Fibroblast of mammary gland (primary cell): ENCODE results near the gene ADAM23.

Experiments
- DNase-seq: peaks from one replicate; pipeline ENCODE4 v3.0.0-alpha.2; 2010; ENCODE audit warnings: low read depth
- H3K4me3 ChIP-seq: 2 replicates; pipeline ENCODE4 v1.5.1; 2011; ENCODE audit warnings: low read depth, mild to moderate bottlenecking, low read length, moderate library complexity; ENCODE audit not compliant: control insufficient read depth
- TF ChIP-seq, protein P1 (sequence below): conservative IDR thresholded peaks from 2 replicates; pipeline ENCODE4 v1.5.1; 2011; ENCODE audit warnings: low read depth, low read length, inconsistent platforms; ENCODE audit not compliant: control insufficient read depth, insufficient read depth

Gene ADAM23

DNA sequence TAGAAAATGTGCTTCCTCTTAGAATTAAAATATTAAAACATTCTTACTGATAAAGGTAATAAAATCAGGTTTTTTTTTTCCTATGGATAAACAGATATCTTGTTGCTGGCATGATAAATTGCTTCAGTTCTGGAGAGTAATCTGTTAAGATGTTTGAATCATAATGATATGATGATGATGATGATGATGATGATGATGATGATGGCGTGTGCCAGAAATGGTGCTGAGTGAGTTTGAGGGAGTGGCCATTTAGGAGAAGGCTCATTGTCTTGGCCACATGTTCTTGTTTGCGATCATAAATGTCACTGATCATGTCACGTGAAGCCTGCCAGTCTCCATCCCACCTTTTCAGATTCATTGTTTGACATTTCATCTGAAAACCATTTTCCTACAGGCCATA, 35.0 kb downstream of the ADAM23 start:
- DNase-seq: no peak
- TF ChIP-seq, protein P1, sequence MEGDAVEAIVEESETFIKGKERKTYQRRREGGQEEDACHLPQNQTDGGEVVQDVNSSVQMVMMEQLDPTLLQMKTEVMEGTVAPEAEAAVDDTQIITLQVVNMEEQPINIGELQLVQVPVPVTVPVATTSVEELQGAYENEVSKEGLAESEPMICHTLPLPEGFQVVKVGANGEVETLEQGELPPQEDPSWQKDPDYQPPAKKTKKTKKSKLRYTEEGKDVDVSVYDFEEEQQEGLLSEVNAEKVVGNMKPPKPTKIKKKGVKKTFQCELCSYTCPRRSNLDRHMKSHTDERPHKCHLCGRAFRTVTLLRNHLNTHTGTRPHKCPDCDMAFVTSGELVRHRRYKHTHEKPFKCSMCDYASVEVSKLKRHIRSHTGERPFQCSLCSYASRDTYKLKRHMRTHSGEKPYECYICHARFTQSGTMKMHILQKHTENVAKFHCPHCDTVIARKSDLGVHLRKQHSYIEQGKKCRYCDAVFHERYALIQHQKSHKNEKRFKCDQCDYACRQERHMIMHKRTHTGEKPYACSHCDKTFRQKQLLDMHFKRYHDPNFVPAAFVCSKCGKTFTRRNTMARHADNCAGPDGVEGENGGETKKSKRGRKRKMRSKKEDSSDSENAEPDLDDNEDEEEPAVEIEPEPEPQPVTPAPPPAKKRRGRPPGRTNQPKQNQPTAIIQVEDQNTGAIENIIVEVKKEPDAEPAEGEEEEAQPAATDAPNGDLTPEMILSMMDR: no peak
- H3K4me3 ChIP-seq: no peak overlapping the region

DNA sequence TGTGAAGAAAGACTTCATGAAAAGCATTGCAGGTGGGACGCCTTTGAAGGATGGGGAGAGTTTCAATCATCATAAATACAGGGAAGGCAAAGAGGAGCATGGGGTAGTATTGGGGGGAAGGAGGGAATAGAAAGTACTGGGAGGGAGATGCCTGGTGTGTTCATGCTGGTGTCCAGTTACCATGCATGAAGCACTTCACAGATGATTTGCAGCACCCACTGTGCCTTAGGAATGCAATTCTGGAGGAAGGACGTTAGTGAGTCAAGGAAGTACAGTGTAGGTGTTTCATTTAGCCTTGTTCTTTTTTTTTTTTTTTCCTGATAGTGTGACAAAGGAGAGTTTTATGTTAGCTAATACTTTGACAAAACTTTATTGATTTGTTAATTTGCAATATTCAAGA, 36.8 kb downstream of the ADAM23 start:
- H3K4me3 ChIP-seq: no peak overlapping the region
- TF ChIP-seq, protein P1: no peak
- DNase-seq: peak; percentile 27

- no peak overlapping the region for H3K4me3 ChIP-seq
- TF ChIP-seq, protein P1: no peak
- DNase-seq: no peak
These were observed 37.3 kb downstream of the ADAM23 start for GRCh38 chr2:206480620-206481019.

GRCh38 chr2:206481056-206481455, 37.7 kb downstream of the ADAM23 start:
- TF ChIP-seq, protein P1: no peak
- no peak for DNase-seq
- H3K4me3 ChIP-seq: no peak overlapping the region

- H3K4me3 ChIP-seq: no peak overlapping the region
- DNase-seq: peak; percentile 3
- TF ChIP-seq, protein P1: no peak
These were observed 38.8 kb downstream of the ADAM23 start for GRCh38 chr2:206482123-206482522.

DNA sequence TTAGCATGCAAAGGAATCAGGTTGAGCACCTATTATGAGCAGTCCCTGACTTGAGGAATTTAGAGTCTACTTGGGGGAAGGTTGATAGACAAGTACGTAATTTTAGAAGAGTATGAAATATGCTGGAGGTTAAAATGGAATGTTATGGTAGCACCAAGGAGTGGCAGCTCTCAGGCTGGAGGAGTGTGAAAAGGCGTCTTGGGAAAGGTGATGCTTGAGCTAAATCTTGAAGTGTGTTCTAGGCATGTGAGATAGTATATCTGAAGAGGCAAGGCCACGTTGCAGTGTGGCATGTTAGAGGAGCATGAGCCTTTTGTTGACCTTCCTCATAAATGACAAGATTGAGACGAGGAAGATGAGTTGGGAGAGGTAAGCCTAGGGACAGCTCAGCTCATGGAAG, 39.3 kb downstream of the ADAM23 start:
- no peak for DNase-seq
- no peak overlapping the region for H3K4me3 ChIP-seq
- TF ChIP-seq, protein P1: no peak

GRCh38 chr2:206488053-206488452, 44.7 kb downstream of the ADAM23 start:
- TF ChIP-seq, protein P1: no peak

More at GRCh38 chr2:206488053-206488452, 44.7 kb downstream of the ADAM23 start:
- no peak for DNase-seq
- no peak overlapping the region for H3K4me3 ChIP-seq
